Hepatocyte (in vitro differentiated cells): ENCODE results near the gene EXOSC9. TPM values are rescaled to one million over a fixed set of nuclear protein-coding genes. Genes with fewer than 3 reads are reported as not detected.

Source experiments
- DNase-seq: peaks from one replicate; pipeline ENCODE4 v3.0.0-alpha.2; 2016; ENCODE audit warnings: low spot score
- H2AFZ ChIP-seq: fragments of 200-600 bp; sonication (generic); 2 replicates; pipeline ENCODE4 v1.6.0; 2016; ENCODE audit warnings: antibody characterized with exemption, mild to moderate bottlenecking
- H3K27ac ChIP-seq: fragments of 200-600 bp; sonication (generic); 2 replicates; pipeline ENCODE4 v1.5.1; 2016; ENCODE audit warnings: mild to moderate bottlenecking
- H3K27me3 ChIP-seq: fragments of 200-600 bp; sonication (generic); 2 replicates; pipeline ENCODE4 v1.6.1; 2016
- H3K36me3 ChIP-seq: fragments of 200-600 bp; sonication (generic); replicated peaks from 2 replicates; pipeline ENCODE4 v1.5.1; 2016; ENCODE audit warnings: low read depth; ENCODE audit not compliant: insufficient read depth
- H3K4me1 ChIP-seq: fragments of 200-600 bp; sonication (generic); 2 replicates; pipeline ENCODE4 v1.5.1; 2016; ENCODE audit warnings: mild to moderate bottlenecking, moderate library complexity; ENCODE audit not compliant: insufficient read depth
- H3K4me2 ChIP-seq: fragments of 200-600 bp; sonication (generic); 2 replicates; pipeline ENCODE4 v1.6.0; 2016
- H3K4me3 ChIP-seq: fragments of 200-600 bp; sonication (generic); 2 replicates; pipeline ENCODE4 v1.5.1; 2016; ENCODE audit warnings: mild to moderate bottlenecking
- H3K79me2 ChIP-seq: fragments of 200-600 bp; sonication (generic); 2 replicates; pipeline ENCODE4 v1.6.0; 2017; ENCODE audit warnings: mild to moderate bottlenecking
- H3K9me2 ChIP-seq: fragments of 200-600 bp; sonication (generic); replicated peaks from 2 replicates; pipeline ENCODE4 v1.6.0; 2017; ENCODE audit warnings: mild to moderate bottlenecking; ENCODE audit not compliant: insufficient read depth
- H3K9me3 ChIP-seq: fragments of 200-600 bp; sonication (generic); 2 replicates; pipeline ENCODE4 v1.5.1; 2016; ENCODE audit warnings: low read depth, mild to moderate bottlenecking
- H4K20me1 ChIP-seq: fragments of 200-600 bp; sonication (generic); 2 replicates; pipeline ENCODE4 v1.6.0; 2016; ENCODE audit warnings: mild to moderate bottlenecking; ENCODE audit not compliant: insufficient read depth, poor library complexity, severe bottlenecking
- CTCF ChIP-seq: fragments of 200-600 bp; sonication (generic); IDR thresholded peaks from 2 replicates; pipeline ENCODE4 v1.5.1; 2016; ENCODE audit warnings: antibody characterized with exemption, mild to moderate bottlenecking; ENCODE audit not compliant: poor library complexity
- EZH2 ChIP-seq: fragments of 200-600 bp; sonication (generic); IDR thresholded peaks from 2 replicates; pipeline ENCODE4 v1.6.1; 2016; ENCODE audit warnings: antibody characterized with exemption, mild to moderate bottlenecking, borderline replicate concordance
- EZH2phosphoT487 ChIP-seq: fragments of 200-600 bp; sonication (generic); IDR thresholded peaks from one replicate; pipeline ENCODE4 v1.6.1; 2018; ENCODE audit warnings: antibody characterized with exemption, mild to moderate bottlenecking, low read depth, moderate library complexity; ENCODE audit not compliant: unreplicated experiment, severe bottlenecking
- WGBS: methylation state at CpG from one replicate; pipeline ENCODE4 v1.1.6; 2016; ENCODE audit warnings: low lambda C conversion rate; ENCODE audit errors: missing lambda C conversion rate; 5-methylcytosine and 5-hydroxymethylcytosine counted together
- polyA plus RNA-seq: library from polyadenylated mRNA; unstranded; fragments of >200 nt; fragmentation: Nextera tagmentation; extraction: Ambion mirVana; gene quantifications from 2 replicates; pipeline ENCODE4 v1.2.1, GENCODE V29; 2016
- total RNA-seq: library from RNA; depleted of rRNA; stranded (reverse); fragments of >200 nt; gene quantifications from 2 replicates; pipeline ENCODE4 v1.2.3, GENCODE V29; 2014

Gene EXOSC9
- total and polyA plus RNA-seq, 2 experiments from 2014 or later, result 14.4 to 23.1 TPM

GRCh38 chr4:121799867-121800501, 1.1 kb upstream of the EXOSC9 start:
- peaks cover 11% of the 10 kb centered on the region for H3K4me1 ChIP-seq
- H3K27ac ChIP-seq, result peak overlapping the region; percentile 94
- peak overlapping the region; percentile 77 for H3K4me2 ChIP-seq
- peaks cover 15% of the 10 kb centered on the region for H3K79me2 ChIP-seq
- H2AFZ ChIP-seq, result peak overlapping the region; percentile 92
- H3K9me3 ChIP-seq, result no peaks in the 10 kb centered on the region
- no peak overlapping the region for H3K4me3 ChIP-seq
- no peak for DNase-seq
- no peaks in the 10 kb centered on the region for H4K20me1 ChIP-seq
- H3K27me3 ChIP-seq, result no peaks in the 10 kb centered on the region
- 82% methylated on average over 3 of the region's 3 CpGs for WGBS
- TF ChIP-seq EZH2 (no peak), EZH2phosphoT487 (no peak), CTCF (no peak)
- no peaks in the 10 kb centered on the region for H3K9me2 ChIP-seq
- no peaks in the 10 kb centered on the region for H3K36me3 ChIP-seq

GRCh38 chr4:121800638-121800960, 524 bp upstream of the EXOSC9 start:
- Histone ChIP-seq H3K9me2 (no peaks in the 10 kb centered on the region), H3K9me3 (no peaks in the 10 kb centered on the region), H3K4me1 (peaks cover 6% of the 10 kb centered on the region), H3K79me2 (peaks cover 15% of the 10 kb centered on the region), H3K27ac (peak overlapping the region; percentile 94), H3K4me3 (peak overlapping the region; percentile 39), H3K36me3 (no peaks in the 10 kb centered on the region), H3K4me2 (peak overlapping the region; percentile 77), H3K27me3 (no peaks in the 10 kb centered on the region), H4K20me1 (no peaks in the 10 kb centered on the region), H2AFZ (peak overlapping the region; percentile 92)
- DNase-seq, result no peak
- WGBS, result 69% methylated on average over 8 of the region's 8 CpGs
- TF ChIP-seq EZH2, result no peak
- TF ChIP-seq EZH2phosphoT487, result no peak

- Histone ChIP-seq H3K36me3 (no peaks in the 10 kb centered on the region), H3K4me1 (peaks cover 6% of the 10 kb centered on the region), H2AFZ (peak overlapping the region; percentile 92), H3K27me3 (no peaks in the 10 kb centered on the region), H4K20me1 (no peaks in the 10 kb centered on the region), H3K9me2 (no peaks in the 10 kb centered on the region), H3K79me2 (peaks cover 15% of the 10 kb centered on the region), H3K27ac (peak overlapping the region; percentile 94), H3K4me2 (peak overlapping the region; percentile 82), H3K9me3 (no peaks in the 10 kb centered on the region), H3K4me3 (peak overlapping the region; percentile 47)
- DNase-seq, result no peak
- WGBS, result 27% methylated on average over 4 of the region's 4 CpGs
- no peak for TF ChIP-seq CTCF
- TF ChIP-seq EZH2, result no peak
- no peak for TF ChIP-seq EZH2phosphoT487
Observed at GRCh38 chr4:121801715-121802075, 572 bp downstream of the EXOSC9 start.

GRCh38 chr4:121806411-121806810, 5.3 kb downstream of the EXOSC9 start:
- no peak for DNase-seq
- TF ChIP-seq CTCF, result no peak
- TF ChIP-seq EZH2, result no peak
- TF ChIP-seq EZH2phosphoT487, result no peak
- Histone ChIP-seq H3K36me3 (no peaks in the 10 kb centered on the region), H4K20me1 (no peaks in the 10 kb centered on the region), H3K4me2 (no peak overlapping the region), H3K79me2 (peaks cover 14% of the 10 kb centered on the region), H3K9me2 (no peaks in the 10 kb centered on the region), H3K9me3 (no peaks in the 10 kb centered on the region), H3K4me1 (no peaks in the 10 kb centered on the region), H3K4me3 (no peak overlapping the region), H3K27ac (no peak overlapping the region), H2AFZ (no peak overlapping the region), H3K27me3 (no peaks in the 10 kb centered on the region)
- WGBS, result 88% methylated on average over 4 of the region's 4 CpGs
